H1 (cell line): Measurements from ENCODE around the gene PRR36. TPM values are rescaled to one million over a fixed set of nuclear protein-coding genes. Genes with fewer than 3 reads are reported as not detected.

ENCODE experiments used
- CTCF ChIA-PET: fragments of 300-600 bp; sonication (Branson Sonifier 250); formaldehyde crosslinking; loops from one replicate; lab custom pipeline; 2021; ENCODE audit not compliant: partially characterized antibody; lab: Charles Lee
- POLR2A ChIA-PET: fragments of 300-600 bp; sonication (Branson Sonifier 250); formaldehyde crosslinking; loops from one replicate; lab custom pipeline; 2021; ENCODE audit warnings: inconsistent platforms; ENCODE audit not compliant: partially characterized antibody; lab: Charles Lee
- DNase-seq, 2 experiments: peaks; one replicate each; pipeline versions ENCODE4 v3.0.0 to v3.0.0-alpha.2; 2010 to 2022; ENCODE audit warnings: low spot score in 2 of 2, low read depth in 1 of 2, mixed read lengths in 1 of 2
- FAIRE-seq: peaks from 2 replicates; lab custom pipeline; 2011; peaks lifted over from hg19 to GRCh38; lab: Jason Lieb, UNC
- H2AFZ ChIP-seq: 2 replicates; pipeline ENCODE4 v1.8.1; 2012; ENCODE audit warnings: low read length, inconsistent platforms
- H2AK5ac ChIP-seq: 2 replicates; pipeline ENCODE4 v1.6.1; 2013; ENCODE audit warnings: low read depth, low read length
- H2BK120ac ChIP-seq: replicated peaks from 2 replicates; pipeline ENCODE3; 2013; ENCODE audit warnings: low read depth, low read length, inconsistent platforms
- H2BK12ac ChIP-seq: 2 replicates; pipeline ENCODE4 v1.6.1; 2013; ENCODE audit warnings: low read depth, low read length
- H2BK15ac ChIP-seq: 2 replicates; pipeline ENCODE4 v1.6.1; 2013; ENCODE audit warnings: low read length
- H2BK20ac ChIP-seq: 2 replicates; pipeline ENCODE4 v1.6.1; 2013; ENCODE audit warnings: low read length
- H2BK5ac ChIP-seq: 2 replicates; pipeline ENCODE4 v1.6.1; 2013; ENCODE audit warnings: low read depth, low read length
- H3K14ac ChIP-seq: 2 replicates; pipeline ENCODE4 v1.6.1; 2013; ENCODE audit warnings: inconsistent platforms; ENCODE audit not compliant: insufficient read length
- H3K18ac ChIP-seq: 2 replicates; pipeline ENCODE4 v1.6.1; 2013; ENCODE audit warnings: low read length; ENCODE audit errors: extremely low read depth
- H3K23ac ChIP-seq: 2 replicates; pipeline ENCODE4 v1.6.1; 2013; ENCODE audit warnings: inconsistent platforms; ENCODE audit not compliant: insufficient read length
- H3K23me2 ChIP-seq: 2 replicates; pipeline ENCODE4 v1.6.1; 2013; ENCODE audit warnings: low read depth, low read length
- H3K27ac ChIP-seq: 2 replicates; pipeline ENCODE4 v1.6.1; 2011; ENCODE audit warnings: low read depth, low read length, inconsistent platforms
- H3K27me3 ChIP-seq, 4 experiments: replicated peaks in 1 of 4; 1 replicate in 1 of 4; 2 replicates in 3 of 4; pipeline versions ENCODE4 v1.6.1 to v1.8.1; 2011 to 2013; ENCODE audit warnings: low read length in 3 of 4, mild to moderate bottlenecking in 3 of 4, inconsistent platforms in 2 of 4, mixed read lengths in 2 of 4, moderate library complexity in 1 of 4; ENCODE audit not compliant: control insufficient read depth in 3 of 4, insufficient read depth in 3 of 4; ENCODE audit errors: extremely low read depth in 1 of 4
- H3K36me3 ChIP-seq, 4 experiments: 2 replicates each; pipeline versions ENCODE4 v1.6.1 to v1.8.1; 2011 to 2013; ENCODE audit warnings: mild to moderate bottlenecking in 4 of 4, low read length in 3 of 4, moderate library complexity in 2 of 4, control low read depth in 1 of 4, inconsistent platforms in 1 of 4; ENCODE audit not compliant: insufficient read depth in 4 of 4, control insufficient read depth in 2 of 4
- H3K4ac ChIP-seq: replicated peaks from 2 replicates; pipeline ENCODE3; 2013; ENCODE audit warnings: low read length, low read depth, mixed read lengths, inconsistent platforms; ENCODE audit not compliant: insufficient read length
- H3K4me1 ChIP-seq, 4 experiments: replicated peaks in 1 of 4; 1 replicate in 1 of 4; 2 replicates in 3 of 4; pipeline versions ENCODE4 v1.6.1 to v1.8.1; 2011 to 2013; ENCODE audit warnings: low read length in 3 of 4, inconsistent platforms in 2 of 4, mixed read lengths in 1 of 4; ENCODE audit not compliant: insufficient read depth in 4 of 4, control insufficient read depth in 3 of 4
- H3K4me2 ChIP-seq, 2 experiments: 2 replicates each; pipeline versions ENCODE4 v1.6.1 to v1.8.1; 2011 to 2013; ENCODE audit warnings: low read depth in 2 of 2, low read length in 2 of 2, control low read depth in 1 of 2, inconsistent platforms in 1 of 2, mild to moderate bottlenecking in 1 of 2; ENCODE audit not compliant: insufficient read depth in 1 of 2
- H3K4me3 ChIP-seq, 4 experiments: fragments of 200-600, 300-600 bp in 1 of 4; sonication (generic), shearing (Covaris generic), sonication (Bioruptor Twin) in 1 of 4; 2 replicates each; pipeline versions ENCODE4 v1.5.1 to v1.8.1; 2011 to 2016; ENCODE audit warnings: low read length in 4 of 4, low read depth in 3 of 4, control low read depth in 2 of 4, inconsistent platforms in 2 of 4, mild to moderate bottlenecking in 2 of 4, mixed read lengths in 1 of 4, moderate library complexity in 1 of 4; ENCODE audit not compliant: insufficient read depth in 2 of 4; ENCODE audit errors: extremely low read depth in 1 of 4
- H3K56ac ChIP-seq: replicated peaks from 2 replicates; pipeline ENCODE3; 2013; ENCODE audit warnings: low read depth, mild to moderate bottlenecking, mixed read lengths, low read length, inconsistent platforms; ENCODE audit not compliant: insufficient read length
- H3K79me1 ChIP-seq: 2 replicates; pipeline ENCODE4 v1.6.1; 2013; ENCODE audit warnings: low read depth, low read length, control low read depth
- H3K79me2 ChIP-seq, 2 experiments: 2 replicates each; pipeline versions ENCODE4 v1.6.1 to v1.8.1; 2012 to 2013; ENCODE audit warnings: low read length in 2 of 2, mild to moderate bottlenecking in 2 of 2, inconsistent platforms in 1 of 2; ENCODE audit not compliant: insufficient read depth in 2 of 2, control insufficient read depth in 1 of 2
- H3K9ac ChIP-seq, 4 experiments: replicated peaks in 1 of 4; 1 replicate in 1 of 4; 2 replicates in 3 of 4; pipeline versions ENCODE4 v1.6.1 to v1.8.1; 2011 to 2013; ENCODE audit warnings: low read depth in 3 of 4, low read length in 3 of 4, control low read depth in 2 of 4, mild to moderate bottlenecking in 2 of 4, moderate library complexity in 2 of 4, inconsistent platforms in 1 of 4; ENCODE audit errors: extremely low read depth in 1 of 4
- H3K9me3 ChIP-seq, 2 experiments: 2 replicates each; pipeline versions ENCODE4 v1.6.1 to v1.8.1; 2012 to 2013; ENCODE audit warnings: mild to moderate bottlenecking in 2 of 2, moderate library complexity in 2 of 2, control low read depth in 1 of 2, inconsistent platforms in 1 of 2, low read depth in 1 of 2, low read length in 1 of 2, mixed read lengths in 1 of 2; ENCODE audit not compliant: insufficient read depth in 2 of 2
- H4K20me1 ChIP-seq, 2 experiments: replicated peaks in 1 of 2; 2 replicates each; pipeline versions ENCODE3 to v1.8.1; 2011 to 2013; ENCODE audit warnings: inconsistent platforms in 2 of 2, low read length in 2 of 2, mild to moderate bottlenecking in 1 of 2; ENCODE audit not compliant: insufficient read depth in 2 of 2, control insufficient read depth in 1 of 2
- H4K5ac ChIP-seq: 2 replicates; pipeline ENCODE4 v1.6.1; 2013; ENCODE audit warnings: low read length, low read depth, mixed read lengths, inconsistent platforms; ENCODE audit not compliant: insufficient read length
- H4K8ac ChIP-seq: 2 replicates; pipeline ENCODE4 v1.8.0; 2013; ENCODE audit warnings: mild to moderate bottlenecking, moderate library complexity, low read length, inconsistent platforms; ENCODE audit not compliant: insufficient read depth; ENCODE audit errors: extremely low read depth
- H4K91ac ChIP-seq: replicated peaks from 2 replicates; pipeline ENCODE3; 2013; ENCODE audit warnings: low read length, mixed read lengths, inconsistent platforms; ENCODE audit not compliant: insufficient read length
- CREB1 ChIP-seq: IDR thresholded peaks from 2 replicates; pipeline ENCODE4 v1.6.1; 2012; ENCODE audit warnings: inconsistent platforms
- KDM5A ChIP-seq: fragments of 200-600 bp; IDR thresholded peaks from 2 replicates; pipeline ENCODE4 v1.7.1; 2012; ENCODE audit warnings: mild to moderate bottlenecking, low read length, inconsistent platforms, mixed read lengths
- NANOG ChIP-seq: IDR thresholded peaks from 2 replicates; pipeline ENCODE4 v1.6.1; 2011; ENCODE audit warnings: low read length, low read depth, mild to moderate bottlenecking, inconsistent platforms; ENCODE audit not compliant: insufficient read depth, poor library complexity, severe bottlenecking
- POLR2A ChIP-seq, 2 experiments: IDR thresholded peaks; 1 replicate in 1 of 2; 2 replicates in 1 of 2; pipeline ENCODE4 v1.6.1; 2011; ENCODE audit warnings: low read depth in 2 of 2, low read length in 2 of 2, mild to moderate bottlenecking in 2 of 2; ENCODE audit errors: control extremely low read depth in 1 of 2
- POLR2AphosphoS5 ChIP-seq: IDR thresholded peaks from 2 replicates; pipeline ENCODE4 v1.6.1; 2011; ENCODE audit warnings: low read depth, low read length
- RBBP5 ChIP-seq: IDR thresholded peaks from 2 replicates; pipeline ENCODE4 v1.7.1; 2012; ENCODE audit warnings: low read depth, mild to moderate bottlenecking, inconsistent platforms, low read length, moderate library complexity, borderline replicate concordance
- SP1 ChIP-seq: IDR thresholded peaks from 2 replicates; pipeline ENCODE4 v1.6.1; 2011; ENCODE audit warnings: low read depth, low read length
- SP4 ChIP-seq: IDR thresholded peaks from 2 replicates; pipeline ENCODE4 v1.6.1; 2012; ENCODE audit warnings: low read length, inconsistent platforms
- WGBS, 2 experiments: shearing (Covaris generic) in 1 of 2; methylation state at CpG; one replicate each; pipeline versions ENCODE4 v1.1.6 to v1.1.7; 2013 to 2015; ENCODE audit warnings: low lambda C conversion rate in 2 of 2, mixed read lengths in 2 of 2, inconsistent platforms in 1 of 2, low coverage in 1 of 2, missing lambda C conversion rate in 1 of 2; ENCODE audit not compliant: insufficient replicate concordance in 2 of 2, insufficient coverage in 1 of 2, insufficient read length in 1 of 2; ENCODE audit errors: extremely low coverage in 1 of 2, missing lambda C conversion rate in 1 of 2; 5-methylcytosine and 5-hydroxymethylcytosine counted together
- polyA plus RNA-seq, 7 experiments: library from polyadenylated mRNA; depleted of rRNA in 3 of 7; stranded (reverse) in 5 of 7; unstranded in 2 of 7; fragments of >200 nt in 5 of 7; fragments of 200-250 nt in 2 of 7; gene quantifications; 1 replicate in 5 of 7; 2 replicates in 1 of 7; 4 replicates in 1 of 7; pipeline versions ENCODE4 v1.2.1 to v1.2.3, GENCODE V29; 2011 to 2013; ENCODE audit warnings: missing spikeins in 2 of 7, mixed read lengths in 2 of 7
- total RNA-seq: library from RNA; stranded (reverse); fragmentation: NEBNext Ultra II Directional; extraction: Animal tissue kit (Norgen Biotek cat#: 25700); gene quantifications from 2 replicates; pipeline ENCODE4 v1.2.1, GENCODE V29; 2021

Gene PRR36
- total and polyA plus RNA-seq, 2 of the 8 experiments (the other 6 are each of a cell fraction or from before 2014, with no cell fraction given) = 1.6 to 23.9 TPM

- peak overlapping the region in 1 of 4 experiments; percentile 98; a peak in 2 of 8 replicates for H3K4me3 ChIP-seq
- no peaks in the 10 kb centered on the region for H3K9me3 ChIP-seq
- no peak overlapping the region for H2BK120ac ChIP-seq
- TF ChIP-seq CREB1 (peak; percentile 64; the same call in 1 of the 2 replicates), SP4 (peak; percentile 86; the same call in 1 of the 2 replicates), NANOG (no peak), SP1 (peak; percentile 70; the same call in 1 of the 2 replicates), RBBP5 (0 out of 2 replicates have a peak, but pooled peaks have one; percentile 17), POLR2AphosphoS5 (0 out of 2 replicates have a peak, but pooled peaks have one; percentile 12), POLR2A (IDR thresholded peaks at IDR 0.05; ENCODE audit: control extremely low read depth in 1 of 2, low read depth in 2 of 2, low read length in 2 of 2) (peak in 1 of 2 experiments; percentile 12; a peak in 1 of 3 replicates), KDM5A (no peak)
- H2BK5ac ChIP-seq = peak overlapping the region; percentile 4; the same call in 1 of the 2 replicates
- H2BK20ac ChIP-seq = no peak overlapping the region
- no peak overlapping the region for H4K5ac ChIP-seq
- H2BK12ac ChIP-seq = no peak overlapping the region
- no peaks in the 10 kb centered on the region for H3K36me3 ChIP-seq
- 0 out of 2 replicates have a peak overlapping the region, but pooled peaks have one; percentile 36 for H4K8ac ChIP-seq
- peaks cover 0 to 21% (median 16%) of the 10 kb centered on the region in 4 experiments; a peak in 5 of 7 replicates for H3K4me1 ChIP-seq
- peak overlapping the region in 1 of 4 experiments; percentile 6; a peak in 1 of 7 replicates for H3K9ac ChIP-seq
- no peak overlapping the region for H3K14ac ChIP-seq
- no peak overlapping the region for H2BK15ac ChIP-seq
- POLR2A ChIA-PET = interaction anchor here (0.6 to 3.4 kb wide), 8 partner anchors 10 to 671 kb away, joined by 3 to 20 read pairs (median 3); partner anchors contain the start of gene MAP2K7
- H3K79me2 ChIP-seq = no peaks in the 10 kb centered on the region
- peak overlapping the region; percentile 60 to 89 for H3K4me2 ChIP-seq
- H3K23me2 ChIP-seq = peaks cover 16% of the 10 kb centered on the region
- WGBS, 2 experiments = 32% methylated on average over 26 of the region's 33 CpGs; no CpG with 5 or more reads in 1 of the 2 experiments
- no peak overlapping the region for H4K91ac ChIP-seq
- no peak overlapping the region for H3K56ac ChIP-seq
- H3K23ac ChIP-seq = no peak overlapping the region
- FAIRE-seq (peak; percentile 89), DNase-seq (peak; percentile 96 to 100)
- H4K20me1 ChIP-seq = peaks cover 4% of the 10 kb centered on the region in 2 experiments
- no peak overlapping the region for H3K4ac ChIP-seq
- peaks cover 0 to 16% (median 9%) of the 10 kb centered on the region in 4 experiments; a peak in 4 of 7 replicates for H3K27me3 ChIP-seq
- peak overlapping the region; percentile 79 for H3K18ac ChIP-seq
- peak overlapping the region; percentile 82 for H3K27ac ChIP-seq
- H2AK5ac ChIP-seq = no peak overlapping the region
- no peak overlapping the region for H2AFZ ChIP-seq
- CTCF ChIA-PET = interaction anchor here (0.9 to 1.4 kb wide), 6 partner anchors 10 to 45 kb away, joined by 3 to 4 read pairs (median 4); no protein-coding TSS in a partner anchor
- no peaks in the 10 kb centered on the region; the same call in 1 of the 2 replicates for H3K79me1 ChIP-seq
These were observed 2.5 kb downstream of the PRR36 start for GRCh38 chr19:7871437-7872305.
